CD4-positive, alpha-beta T cell (primary cell): Measurements from ENCODE around the gene FRMD6. TPM values are rescaled to one million over a fixed set of nuclear protein-coding genes. Genes with fewer than 3 reads are reported as not detected.

ENCODE experiments used
- ATAC-seq: fragments of 200-7000 bp; cut with Tn5 transposase; one replicate; pipeline ENCODE4 v1.10.0; 2022; ENCODE audit warnings: mild to moderate bottlenecking; ENCODE audit not compliant: poor library complexity
- CTCF ChIA-PET: fragments of 350-600 bp; sonication (Branson Sonifier 250); formaldehyde crosslinking; loops from one replicate; lab custom pipeline; 2021; ENCODE audit warnings: antibody characterized with exemption, inconsistent platforms; lab: Charles Lee
- POLR2A ChIA-PET: fragments of 350-600 bp; sonication (Branson Sonifier 250); formaldehyde crosslinking; loops from one replicate; lab custom pipeline; 2021; ENCODE audit warnings: antibody characterized with exemption, inconsistent platforms; lab: Charles Lee
- DNase-seq, 14 experiments: peaks; one replicate each; pipeline ENCODE4 v3.0.0-alpha.2; 2013 to 2020; ENCODE audit warnings: mixed read lengths in 2 of 14
- H3K27ac ChIP-seq, 2 donors: one replicate each; pipeline versions ENCODE4 v1.5.1 to v1.7.0; 2013; ENCODE audit warnings: low read length in 2 of 2, low read depth in 1 of 2, mild to moderate bottlenecking in 1 of 2
- H3K27me3 ChIP-seq, 2 experiments: 1 replicate in 1 of 2; 2 replicates in 1 of 2; pipeline versions ENCODE4 v1.6.1 to v1.7.0; 2013; ENCODE audit warnings: low read length in 2 of 2, control low read depth in 1 of 2, mild to moderate bottlenecking in 1 of 2, moderate library complexity in 1 of 2; ENCODE audit not compliant: insufficient read depth in 2 of 2, control insufficient read depth in 1 of 2
- H3K36me3 ChIP-seq: one replicate; pipeline ENCODE4 v1.6.1; 2013; ENCODE audit warnings: low read length, control low read depth; ENCODE audit not compliant: insufficient read depth
- H3K4me1 ChIP-seq: one replicate; pipeline ENCODE4 v1.6.1; 2013; ENCODE audit warnings: low read length, control low read depth; ENCODE audit not compliant: insufficient read depth
- H3K4me3 ChIP-seq: one replicate; pipeline ENCODE4 v1.5.1; 2013; ENCODE audit warnings: mild to moderate bottlenecking, low read length, moderate library complexity
- H3K9me3 ChIP-seq, 2 experiments: 1 replicate in 1 of 2; 2 replicates in 1 of 2; pipeline versions ENCODE4 v1.6.1 to v1.7.0; 2013; ENCODE audit warnings: low read length in 2 of 2, mild to moderate bottlenecking in 2 of 2, control low read depth in 1 of 2, moderate library complexity in 1 of 2; ENCODE audit not compliant: control insufficient read depth in 1 of 2, insufficient read depth in 1 of 2
- H3K27ac Mint-ChIP-seq: one replicate; pipeline ENCODE4 v1.8.0; 2020; ENCODE audit warnings: mixed read lengths
- H3K27me3 Mint-ChIP-seq: one replicate; pipeline ENCODE4 v1.8.0; 2021; ENCODE audit warnings: mixed read lengths
- H3K36me3 Mint-ChIP-seq: one replicate; pipeline ENCODE4 v1.8.0; 2021; ENCODE audit warnings: low read depth, mixed read lengths
- H3K4me1 Mint-ChIP-seq: one replicate; pipeline ENCODE4 v1.8.0; 2021; ENCODE audit warnings: low read depth, mixed read lengths
- H3K4me3 Mint-ChIP-seq: one replicate; pipeline ENCODE4 v1.8.0; 2020; ENCODE audit warnings: mild to moderate bottlenecking, mixed read lengths
- H3K9me3 Mint-ChIP-seq: one replicate; pipeline ENCODE4 v1.8.0; 2020; ENCODE audit warnings: mixed read lengths
- CTCF ChIP-seq: fragments of 200-600 bp; IDR thresholded peaks from one replicate; pipeline ENCODE4 v1.8.0; 2022; ENCODE audit warnings: antibody characterized with exemption, mild to moderate bottlenecking
- intact Hi-C, 2 experiments: fragments of 100-400 bp; cut with DNase I in 1 of 2; cut with micrococcal nuclease in 1 of 2; formaldehyde crosslinking; loops; one replicate each; pipeline versions ENCODE4 v1.15.1 to v1.9.0; 2023 to 2025; cut with DNase I, micrococcal nuclease
- total RNA-seq, 174 experiments: library from RNA in 2 of 174; stranded (reverse) in 2 of 174; gene quantifications; one replicate each; pipeline ENCODE4 v1.2.3 and lab custom pipeline; 2021 to 2026

The FRMD6 gene
- total RNA-seq, 2 experiments from 2014 or later, result 1.4 to 1.5 TPM

- ChIA-PET POLR2A (no interaction called here), CTCF (no interaction called here)
- Histone ChIP-seq H3K4me3 (no peak overlapping the region), H3K9me3 (no peaks in the 10 kb centered on the region), H3K4me1 (no peaks in the 10 kb centered on the region), H3K36me3 (no peaks in the 10 kb centered on the region), H3K27me3 (no peaks in the 10 kb centered on the region), H3K27ac (no peak overlapping the region)
- ATAC-seq (no peak), DNase-seq (no peak)
- intact Hi-C loops, result no loop called here
- no peak for TF ChIP-seq CTCF
- no peak overlapping the region for H3K27ac Mint-ChIP-seq
- no peaks in the 10 kb centered on the region for H3K36me3 Mint-ChIP-seq
- no peaks in the 10 kb centered on the region for H3K4me1 Mint-ChIP-seq
- H3K9me3 Mint-ChIP-seq, result no peaks in the 10 kb centered on the region
- no peaks in the 10 kb centered on the region for H3K27me3 Mint-ChIP-seq
- no peak overlapping the region for H3K4me3 Mint-ChIP-seq
Measured at GRCh38 chr14:51676549-51676948, 24.8 kb downstream of the FRMD6 start.

- ChIA-PET POLR2A (no interaction called here), CTCF (no interaction called here)
- TF ChIP-seq CTCF, result no peak
- H3K9me3 Mint-ChIP-seq, result no peaks in the 10 kb centered on the region
- DNase-seq (no peak), ATAC-seq (no peak)
- no peak overlapping the region for H3K4me3 Mint-ChIP-seq
- no peaks in the 10 kb centered on the region for H3K4me1 ChIP-seq
- intact Hi-C loops, result no loop called here
- no peak overlapping the region for H3K27ac Mint-ChIP-seq
- H3K9me3 ChIP-seq, result no peaks in the 10 kb centered on the region
- no peak overlapping the region for H3K27ac ChIP-seq
- no peaks in the 10 kb centered on the region for H3K36me3 ChIP-seq
- H3K4me3 ChIP-seq, result no peak overlapping the region
- H3K4me1 Mint-ChIP-seq, result no peaks in the 10 kb centered on the region
- H3K27me3 Mint-ChIP-seq, result peaks cover 2% of the 10 kb centered on the region
- H3K36me3 Mint-ChIP-seq, result no peaks in the 10 kb centered on the region
- no peaks in the 10 kb centered on the region for H3K27me3 ChIP-seq
Measured at GRCh38 chr14:51677266-51677665, 25.6 kb downstream of the FRMD6 start.

GRCh38 chr14:51677738-51678137, 26.0 kb downstream of the FRMD6 start:
- POLR2A ChIA-PET, result no interaction called here
- H3K27ac ChIP-seq, result no peak overlapping the region
- no peaks in the 10 kb centered on the region for H3K27me3 ChIP-seq
- CTCF ChIA-PET, result no interaction called here
- Mint-ChIP-seq H3K27me3 (peaks cover 5% of the 10 kb centered on the region), H3K4me3 (no peak overlapping the region), H3K4me1 (no peaks in the 10 kb centered on the region), H3K27ac (no peak overlapping the region), H3K9me3 (no peaks in the 10 kb centered on the region), H3K36me3 (no peaks in the 10 kb centered on the region)
- DNase-seq (no peak), ATAC-seq (no peak)
- H3K9me3 ChIP-seq, result no peaks in the 10 kb centered on the region
- H3K36me3 ChIP-seq, result no peaks in the 10 kb centered on the region
- H3K4me1 ChIP-seq, result no peaks in the 10 kb centered on the region
- H3K4me3 ChIP-seq, result no peak overlapping the region
- no peak for TF ChIP-seq CTCF
- intact Hi-C loops, result no loop called here
